HepG2 (cell line): Measurements from ENCODE around the gene PSMG4. TPM values are rescaled to one million over a fixed set of nuclear protein-coding genes. Genes with fewer than 3 reads are reported as not detected.

Experiments
- HCFC1 ChIP-seq: fragments of 150-350 bp; IDR thresholded peaks from 2 replicates; pipeline ENCODE4 v1.6.1; 2014; ENCODE audit warnings: low read depth, low read length
- HNRNPK ChIP-seq: fragments of 200-400 bp; formaldehyde crosslinking; IDR thresholded peaks from 2 replicates; pipeline ENCODE4 v1.6.1; 2018; ENCODE audit warnings: low read length, low read depth, moderate library complexity, mild to moderate bottlenecking; ENCODE audit not compliant: poor library complexity, severe bottlenecking
- HOXA3 ChIP-seq: sonication (generic); formaldehyde crosslinking; IDR thresholded peaks from 2 replicates; pipeline ENCODE4 v1.5.0; 2020; ENCODE audit warnings: missing genetic modification reagents
- IRF2 ChIP-seq: IDR thresholded peaks from 2 replicates; pipeline ENCODE4 v1.6.1; 2018; ENCODE audit warnings: missing genetic modification reagents, missing compliant biosample characterization
- PHF21A ChIP-seq: sonication (generic); formaldehyde crosslinking; IDR thresholded peaks from 2 replicates; pipeline ENCODE4 v1.5.0; 2020; ENCODE audit warnings: mild to moderate bottlenecking, missing genetic modification reagents
- SALL2 ChIP-seq: sonication (generic); formaldehyde crosslinking; IDR thresholded peaks from 2 replicates; pipeline ENCODE4 v1.8.1; 2023; ENCODE audit warnings: mild to moderate bottlenecking, missing genetic modification reagents, inconsistent platforms
- TARDBP ChIP-seq: sonication (generic); formaldehyde crosslinking; IDR thresholded peaks from 2 replicates; pipeline ENCODE4 v1.8.0; 2022; ENCODE audit warnings: mild to moderate bottlenecking, missing genetic modification reagents
- THAP9 ChIP-seq: sonication (generic); formaldehyde crosslinking; IDR thresholded peaks from 2 replicates; pipeline ENCODE4; 2020; ENCODE audit warnings: missing genetic modification reagents, mild to moderate bottlenecking, borderline replicate concordance
- U2AF2 ChIP-seq: fragments of 200-400 bp; formaldehyde crosslinking; IDR thresholded peaks from 2 replicates; pipeline ENCODE4 v1.6.1; 2017; ENCODE audit warnings: low read depth, mild to moderate bottlenecking, low read length
- ZC3H13 ChIP-seq: sonication (generic); formaldehyde crosslinking; IDR thresholded peaks from 2 replicates; pipeline ENCODE4 v1.8.1; 2023; ENCODE audit warnings: mild to moderate bottlenecking, missing genetic modification reagents, moderate library complexity
- ZMYM4 ChIP-seq: sonication (generic); formaldehyde crosslinking; IDR thresholded peaks from 2 replicates; pipeline ENCODE4 v1.8.1; 2023; ENCODE audit warnings: mild to moderate bottlenecking, missing genetic modification reagents
- ZNF225 ChIP-seq: sonication (generic); formaldehyde crosslinking; IDR thresholded peaks from 2 replicates; pipeline ENCODE4 v1.4.0; 2020; ENCODE audit warnings: mild to moderate bottlenecking, missing genetic modification reagents
- ZNF292 ChIP-seq: sonication (generic); formaldehyde crosslinking; IDR thresholded peaks from 2 replicates; pipeline ENCODE4 v1.8.1; 2022; ENCODE audit warnings: mild to moderate bottlenecking, low read depth, missing genetic modification reagents, borderline replicate concordance
- ZNF567 ChIP-seq: sonication (generic); formaldehyde crosslinking; IDR thresholded peaks from 2 replicates; pipeline ENCODE4 v1.8.1; 2023; ENCODE audit warnings: mild to moderate bottlenecking, missing genetic modification reagents, borderline replicate concordance
- ZNF609 ChIP-seq: sonication (generic); formaldehyde crosslinking; IDR thresholded peaks from 2 replicates; pipeline ENCODE4 v1.4.0; 2020; ENCODE audit warnings: mild to moderate bottlenecking, missing genetic modification reagents, borderline replicate concordance
- ZNF800 ChIP-seq: sonication (generic); formaldehyde crosslinking; IDR thresholded peaks from 2 replicates; pipeline ENCODE4 v1.4.0; 2020; ENCODE audit warnings: missing genetic modification reagents
- polyA plus RNA-seq, 8 experiments: library from polyadenylated mRNA; depleted of rRNA in 3 of 8; stranded (reverse) in 7 of 8; unstranded in 1 of 8; fragments of >200 nt; fragmentation: Illumina TruSeq in 4 of 8; extraction: Trizol in 4 of 8; gene quantifications; 2 replicates each; pipeline versions ENCODE4 v1.2.1 to v1.2.3, GENCODE V29; 2011 to 2016; ENCODE audit warnings: low read depth in 4 of 8, missing spikeins in 1 of 8, mixed read lengths in 1 of 8; ENCODE audit not compliant: insufficient read depth in 1 of 8
- total RNA-seq, 5 experiments: library from RNA; depleted of rRNA; stranded (reverse); fragments of >200 nt; fragmentation: Illumina TruSeq; extraction: Trizol; gene quantifications; 2 replicates each; pipeline ENCODE4 v1.2.3, GENCODE V29; 2016; ENCODE audit warnings: low read depth in 1 of 5
- TF ChIP-seq, protein P1 (sequence below): sonication (generic); formaldehyde crosslinking; IDR thresholded peaks from 2 replicates; pipeline ENCODE4 v1.4.0; 2020; ENCODE audit warnings: missing genetic modification reagents

Gene PSMG4
- total and polyA plus RNA-seq, 2 of the 13 experiments (the other 11 are each of a cell fraction or from before 2014, with no cell fraction given) = 28.5 to 32.8 TPM

GRCh38 chr6:3231247-3232016 lies 27.3 kb upstream of the PSMG4 start (continued):
- TF ChIP-seq SALL2 (CRISPR knock-in tag) = 0 out of 2 replicates have a peak, but pooled peaks have one; percentile 55
- TF ChIP-seq HNRNPK = peak; percentile 83
- peak; percentile 60; the same call in 1 of the 2 replicates for TF ChIP-seq ZMYM4 (CRISPR knock-in tag)
- no peak; the same call in 1 of the 2 replicates for TF ChIP-seq HCFC1
- TF ChIP-seq ZNF292 (CRISPR knock-in tag) = peak; percentile 91; the same call in 1 of the 2 replicates
- TF ChIP-seq ZNF609 (CRISPR knock-in tag) = no peak
- TF ChIP-seq ZNF225 = peak; percentile 73; the same call in 1 of the 2 replicates
- TF ChIP-seq HOXA3 (CRISPR knock-in tag) = peak; percentile 85
- peak; percentile 99 for TF ChIP-seq THAP9 (CRISPR knock-in tag)
- TF ChIP-seq IRF2 (CRISPR knock-in tag) = 0 out of 2 replicates have a peak, but pooled peaks have one; percentile 15
- TF ChIP-seq, protein P1, sequence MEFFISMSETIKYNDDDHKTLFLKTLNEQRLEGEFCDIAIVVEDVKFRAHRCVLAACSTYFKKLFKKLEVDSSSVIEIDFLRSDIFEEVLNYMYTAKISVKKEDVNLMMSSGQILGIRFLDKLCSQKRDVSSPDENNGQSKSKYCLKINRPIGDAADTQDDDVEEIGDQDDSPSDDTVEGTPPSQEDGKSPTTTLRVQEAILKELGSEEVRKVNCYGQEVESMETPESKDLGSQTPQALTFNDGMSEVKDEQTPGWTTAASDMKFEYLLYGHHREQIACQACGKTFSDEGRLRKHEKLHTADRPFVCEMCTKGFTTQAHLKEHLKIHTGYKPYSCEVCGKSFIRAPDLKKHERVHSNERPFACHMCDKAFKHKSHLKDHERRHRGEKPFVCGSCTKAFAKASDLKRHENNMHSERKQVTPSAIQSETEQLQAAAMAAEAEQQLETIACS (CRISPR knock-in tag) = no peak
- TF ChIP-seq ZNF800 (CRISPR knock-in tag) = 0 out of 2 replicates have a peak, but pooled peaks have one; percentile 41
- peak; percentile 56; the same call in 1 of the 2 replicates for TF ChIP-seq TARDBP (CRISPR knock-in tag)
- TF ChIP-seq U2AF2 = no peak
- TF ChIP-seq ZNF567 (CRISPR knock-in tag) = 0 out of 2 replicates have a peak, but pooled peaks have one; percentile 54
- TF ChIP-seq ZC3H13 (CRISPR knock-in tag) = 0 out of 2 replicates have a peak, but pooled peaks have one; percentile 28
- peak; percentile 80; the same call in 1 of the 2 replicates for TF ChIP-seq PHF21A
